Central memory CD8-positive, alpha-beta T cell (primary cell): ENCODE results near the gene STAB2.

Source experiments
- ATAC-seq: fragments of 150-1000 bp; cut with Tn5 transposase; replicated peaks from 2 replicates; pipeline ENCODE4 v1.10.0; 2022; ENCODE audit warnings: mild to moderate bottlenecking, moderate FRiP score, moderate number of reproducible peaks; ENCODE audit not compliant: poor library complexity, severe bottlenecking; ENCODE audit errors: extremely low read depth
- DNase-seq, 2 donors: peaks; one replicate each; pipeline ENCODE4 v3.0.0; 2021; ENCODE audit warnings: low spot score in 2 of 2
- H3K27ac Mint-ChIP-seq: one replicate; pipeline ENCODE4 v1.8.0; 2022; ENCODE audit warnings: low read depth, mild to moderate bottlenecking, moderate library complexity, mixed read lengths
- H3K27me3 Mint-ChIP-seq: one replicate; pipeline ENCODE4 v1.8.0; 2022; ENCODE audit warnings: mixed read lengths
- H3K36me3 Mint-ChIP-seq: one replicate; pipeline ENCODE4 v1.8.0; 2022; ENCODE audit warnings: mild to moderate bottlenecking, moderate library complexity, mixed read lengths; ENCODE audit not compliant: insufficient read depth
- H3K4me1 Mint-ChIP-seq: one replicate; pipeline ENCODE4 v1.8.0; 2022; ENCODE audit warnings: mixed read lengths
- H3K4me3 Mint-ChIP-seq: one replicate; pipeline ENCODE4 v1.8.0; 2022; ENCODE audit warnings: mild to moderate bottlenecking, moderate library complexity, mixed read lengths
- H3K9me3 Mint-ChIP-seq: one replicate; pipeline ENCODE4 v1.8.0; 2022; ENCODE audit warnings: mixed read lengths

Gene STAB2

DNA sequence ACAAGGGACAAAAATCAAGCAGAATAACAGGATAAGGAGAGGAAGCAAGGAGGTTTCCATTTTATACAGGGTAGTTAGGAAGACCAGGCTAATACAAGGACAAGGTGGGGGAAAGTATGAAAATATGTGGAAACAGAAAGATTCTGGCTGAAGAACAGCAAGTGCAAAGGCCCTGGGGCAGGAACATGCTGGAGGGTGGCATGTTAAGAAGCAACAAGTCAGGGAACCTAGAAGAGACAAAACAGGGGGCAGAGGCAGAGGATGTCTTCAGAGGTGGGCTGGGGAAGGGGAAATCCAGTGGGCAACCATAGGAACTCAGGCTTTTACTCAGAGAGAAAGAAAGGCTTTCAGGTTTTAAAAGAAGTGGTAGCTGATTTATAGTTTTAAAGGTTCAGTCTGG is 199.1 kb downstream of the STAB2 start:
- Mint-ChIP-seq H3K4me3 (no peak overlapping the region), H3K9me3 (no peaks in the 10 kb centered on the region), H3K4me1 (no peaks in the 10 kb centered on the region), H3K27me3 (no peaks in the 10 kb centered on the region), H3K36me3 (peaks cover 9% of the 10 kb centered on the region), H3K27ac (no peak overlapping the region)
- ATAC-seq (no peak), DNase-seq (no peak)

DNA sequence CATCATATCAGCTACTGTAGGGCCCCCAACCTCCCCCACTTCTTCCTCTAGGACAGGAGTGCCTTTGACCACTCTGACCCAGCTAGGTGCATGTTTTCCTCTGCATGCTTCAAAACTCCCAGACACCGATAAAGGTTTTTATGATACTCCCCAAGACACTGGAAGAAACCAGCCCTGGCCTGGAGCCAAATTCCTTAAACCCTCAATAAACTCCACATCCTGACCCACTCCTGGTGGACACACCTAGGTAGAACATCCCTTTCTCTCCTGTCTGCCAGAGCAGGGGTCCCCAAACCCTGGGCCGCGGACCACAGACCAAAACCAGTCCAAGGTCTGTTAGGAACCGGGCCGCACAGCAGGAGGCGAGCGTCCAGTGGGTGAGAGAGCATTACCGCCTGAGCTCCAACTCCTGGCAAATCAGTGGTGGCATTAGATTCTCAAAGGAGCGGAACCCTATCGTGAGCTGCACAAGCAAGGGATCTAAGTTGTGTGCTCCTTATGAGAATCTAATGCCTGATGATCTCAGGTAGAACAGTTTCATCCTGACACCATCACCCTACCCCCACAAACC is 204.4 kb downstream of the STAB2 start:
- peaks cover 2% of the 10 kb centered on the region for H3K36me3 Mint-ChIP-seq
- ATAC-seq (no peak), DNase-seq (no peak)
- H3K9me3 Mint-ChIP-seq, result no peaks in the 10 kb centered on the region
- no peaks in the 10 kb centered on the region for H3K27me3 Mint-ChIP-seq
- no peak overlapping the region for H3K27ac Mint-ChIP-seq
- no peaks in the 10 kb centered on the region for H3K4me1 Mint-ChIP-seq
- no peak overlapping the region for H3K4me3 Mint-ChIP-seq

DNA sequence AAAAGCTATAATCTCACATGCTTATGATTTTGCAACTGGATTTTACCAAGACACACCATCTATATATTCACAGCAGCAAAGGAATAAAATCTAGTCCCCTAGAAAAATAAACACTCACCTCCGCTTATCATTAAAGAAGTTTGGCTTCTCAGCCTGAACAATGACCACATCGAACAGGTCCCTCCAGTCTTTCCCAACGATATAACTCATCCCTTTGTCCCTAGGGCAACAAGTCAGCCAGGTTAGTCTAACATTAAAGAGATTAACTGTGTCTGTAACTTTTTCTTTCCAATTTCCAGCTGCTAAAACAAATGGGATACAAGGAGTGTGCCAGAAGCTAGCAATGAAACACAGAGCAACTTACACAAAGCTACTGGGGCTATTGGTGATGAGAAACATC is 206.0 kb downstream of the STAB2 start:
- peaks cover 2% of the 10 kb centered on the region for H3K36me3 Mint-ChIP-seq
- no peaks in the 10 kb centered on the region for H3K27me3 Mint-ChIP-seq
- DNase-seq (no peak), ATAC-seq (no peak)
- H3K27ac Mint-ChIP-seq, result no peak overlapping the region
- no peaks in the 10 kb centered on the region for H3K4me1 Mint-ChIP-seq
- H3K4me3 Mint-ChIP-seq, result no peak overlapping the region
- no peaks in the 10 kb centered on the region for H3K9me3 Mint-ChIP-seq

DNA sequence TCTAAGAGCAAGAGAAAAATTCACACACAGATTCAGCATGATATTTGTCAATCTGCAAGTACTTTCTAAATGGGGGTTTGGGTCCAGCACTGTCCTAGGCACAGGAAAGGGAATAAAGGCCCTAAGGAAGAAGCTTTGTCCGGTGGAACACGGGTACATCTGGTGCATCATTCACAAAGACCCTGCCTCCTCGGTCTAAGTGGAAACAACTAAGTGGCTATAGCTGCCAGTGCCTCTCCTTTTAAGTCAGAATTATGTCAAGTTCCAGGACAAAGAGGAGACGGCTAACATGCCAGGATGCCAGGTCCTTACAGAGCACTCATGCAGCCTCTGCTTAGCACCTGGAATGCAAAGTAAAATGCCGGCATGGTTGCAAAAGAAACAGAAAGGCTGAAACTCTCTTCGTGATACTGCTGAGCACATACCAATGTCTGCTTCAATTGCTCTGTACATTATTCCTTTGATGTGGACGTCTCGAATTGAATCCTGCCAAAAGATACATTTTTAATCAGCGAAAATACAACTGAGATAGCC is 206.5 kb downstream of the STAB2 start:
- no peaks in the 10 kb centered on the region for H3K9me3 Mint-ChIP-seq
- H3K27ac Mint-ChIP-seq, result no peak overlapping the region
- no peaks in the 10 kb centered on the region for H3K27me3 Mint-ChIP-seq
- no peak overlapping the region for H3K4me3 Mint-ChIP-seq
- ATAC-seq (no peak), DNase-seq (no peak)
- peaks cover 2% of the 10 kb centered on the region for H3K36me3 Mint-ChIP-seq
- H3K4me1 Mint-ChIP-seq, result no peaks in the 10 kb centered on the region

DNA sequence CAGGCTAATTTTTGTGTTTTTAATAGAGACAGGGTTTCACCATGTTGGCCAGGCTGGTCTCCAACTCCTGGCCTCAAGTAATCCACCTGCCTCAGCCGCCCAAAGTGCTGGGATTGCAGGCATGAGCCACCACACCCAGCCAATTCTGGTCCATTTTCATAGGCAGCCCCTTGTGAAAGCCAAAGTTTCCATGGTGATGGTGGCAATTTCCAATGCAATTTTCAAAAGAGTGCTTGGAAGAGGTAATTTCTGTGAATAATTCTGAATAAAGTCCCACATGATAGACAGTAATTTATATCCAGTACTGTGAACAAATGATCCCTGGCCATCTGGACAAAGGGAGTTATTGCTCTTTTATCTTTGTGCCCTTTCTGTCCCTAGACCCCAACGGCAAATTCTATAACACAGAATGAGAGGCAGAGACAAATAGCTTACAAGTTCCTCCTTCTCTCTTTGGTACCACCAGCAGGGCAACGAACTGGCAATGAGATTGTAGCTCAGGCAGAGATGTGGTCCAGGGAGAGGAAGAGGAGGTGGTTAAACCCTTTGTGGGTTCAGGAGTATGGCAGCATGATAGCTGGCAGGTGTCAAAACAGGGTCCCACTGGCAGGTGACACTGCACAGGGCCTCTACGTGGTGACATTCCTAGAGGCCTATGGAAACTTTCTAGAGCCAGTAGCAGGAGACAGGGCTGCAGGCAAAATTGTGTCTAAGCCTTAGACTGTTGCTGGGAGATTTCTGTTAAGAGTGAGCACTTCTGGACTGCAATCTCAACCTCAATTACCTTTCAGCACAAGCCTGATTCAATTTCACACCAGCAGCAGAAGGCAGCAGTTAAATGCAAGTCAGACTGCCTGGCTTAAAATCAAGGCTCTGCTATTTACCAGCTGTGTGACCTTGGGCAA is 207.5 kb downstream of the STAB2 start:
- H3K9me3 Mint-ChIP-seq, result no peaks in the 10 kb centered on the region
- H3K36me3 Mint-ChIP-seq, result peaks cover 2% of the 10 kb centered on the region
- no peak overlapping the region for H3K27ac Mint-ChIP-seq
- ATAC-seq, result no peak
- H3K4me1 Mint-ChIP-seq, result no peaks in the 10 kb centered on the region
- no peaks in the 10 kb centered on the region for H3K27me3 Mint-ChIP-seq
- H3K4me3 Mint-ChIP-seq, result no peak overlapping the region
- no peak for DNase-seq

DNA sequence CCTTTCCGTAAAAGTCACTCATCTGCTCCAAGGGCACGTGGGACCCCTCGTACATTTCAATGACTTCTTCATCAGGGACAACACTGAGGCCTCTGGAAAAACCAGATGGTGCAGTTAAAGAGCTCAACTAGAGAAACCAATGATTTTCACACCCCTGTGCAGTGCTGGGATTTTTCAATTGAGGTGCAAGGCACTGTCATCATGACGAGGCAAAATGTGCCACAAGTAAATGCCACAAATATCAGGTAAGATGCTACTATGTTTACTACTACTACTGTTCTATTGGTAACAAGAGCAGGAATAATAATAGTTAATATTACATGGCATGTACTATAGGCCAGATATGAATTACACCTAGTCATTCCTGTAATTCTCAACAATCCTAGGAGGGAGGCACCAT is 211.5 kb downstream of the STAB2 start:
- ATAC-seq (no peak), DNase-seq (no peak)
- H3K36me3 Mint-ChIP-seq, result peaks cover 2% of the 10 kb centered on the region
- no peak overlapping the region for H3K27ac Mint-ChIP-seq
- no peak overlapping the region for H3K4me3 Mint-ChIP-seq
- no peaks in the 10 kb centered on the region for H3K27me3 Mint-ChIP-seq
- no peaks in the 10 kb centered on the region for H3K4me1 Mint-ChIP-seq
- H3K9me3 Mint-ChIP-seq, result no peaks in the 10 kb centered on the region

DNA sequence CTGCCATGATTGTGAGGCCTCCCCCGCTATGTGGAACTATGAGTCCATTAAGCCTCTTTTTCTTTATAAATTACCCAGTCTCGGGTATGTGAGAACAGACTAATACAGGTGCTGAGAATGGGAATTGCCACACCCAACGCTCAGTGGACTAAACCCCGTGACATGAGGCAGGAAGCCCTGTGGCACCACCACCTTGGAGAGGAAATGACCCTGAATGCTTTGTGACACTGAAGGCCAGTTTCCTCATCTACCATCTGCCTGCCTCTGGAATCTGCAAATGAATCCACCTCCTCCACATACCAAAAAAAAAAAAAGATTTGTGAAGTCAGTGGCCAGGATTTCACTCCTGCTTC is 212.4 kb downstream of the STAB2 start:
- no peak for ATAC-seq
- H3K4me3 Mint-ChIP-seq, result no peak overlapping the region
- no peaks in the 10 kb centered on the region for H3K9me3 Mint-ChIP-seq
- peaks cover 5% of the 10 kb centered on the region for H3K36me3 Mint-ChIP-seq
- no peak for DNase-seq
- no peaks in the 10 kb centered on the region for H3K4me1 Mint-ChIP-seq
- H3K27ac Mint-ChIP-seq, result no peak overlapping the region
- H3K27me3 Mint-ChIP-seq, result no peaks in the 10 kb centered on the region

DNA sequence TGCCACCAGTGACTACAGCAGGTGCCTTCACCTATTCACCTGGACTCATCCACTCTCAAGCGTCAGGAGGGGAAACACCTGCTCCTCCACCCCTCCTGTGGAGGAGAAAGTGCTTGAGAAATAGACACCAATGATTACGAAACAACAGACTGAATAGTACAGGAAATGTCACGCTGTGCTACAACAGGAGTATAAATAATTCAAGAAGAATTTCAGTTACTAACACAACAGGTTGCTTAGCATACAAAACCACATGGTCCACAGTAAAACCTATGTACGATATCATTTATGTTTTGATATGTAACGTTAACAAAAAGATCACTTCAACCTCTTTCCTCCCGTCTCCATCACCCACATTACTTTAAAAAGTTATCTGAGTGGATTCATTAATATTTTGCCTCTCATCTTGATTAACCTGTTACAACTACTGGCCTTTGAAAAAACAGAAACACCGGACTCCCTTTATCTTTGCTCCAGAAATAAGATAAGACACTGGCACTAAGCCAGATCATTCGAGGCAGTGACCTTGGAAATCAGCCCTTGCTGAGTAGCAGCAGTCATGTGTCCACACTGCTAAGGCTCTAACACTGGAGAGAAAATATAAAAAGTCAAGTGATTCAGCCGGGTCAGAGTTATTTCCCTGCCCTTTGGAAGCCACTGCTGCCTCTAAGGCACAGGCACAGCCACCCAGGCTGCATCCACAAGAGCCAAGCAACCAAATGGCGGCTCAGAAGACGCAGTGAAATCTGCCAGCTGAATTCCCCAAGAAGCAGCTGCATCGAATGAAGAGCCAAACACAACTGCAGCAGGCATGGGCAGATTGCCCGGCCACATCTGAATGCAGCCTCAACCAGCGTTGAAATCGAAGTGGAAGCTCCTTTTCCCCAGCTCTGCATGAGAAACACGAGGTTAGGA is 213.0 kb downstream of the STAB2 start:
- no peak for ATAC-seq
- H3K36me3 Mint-ChIP-seq, result peaks cover 5% of the 10 kb centered on the region

DNA sequence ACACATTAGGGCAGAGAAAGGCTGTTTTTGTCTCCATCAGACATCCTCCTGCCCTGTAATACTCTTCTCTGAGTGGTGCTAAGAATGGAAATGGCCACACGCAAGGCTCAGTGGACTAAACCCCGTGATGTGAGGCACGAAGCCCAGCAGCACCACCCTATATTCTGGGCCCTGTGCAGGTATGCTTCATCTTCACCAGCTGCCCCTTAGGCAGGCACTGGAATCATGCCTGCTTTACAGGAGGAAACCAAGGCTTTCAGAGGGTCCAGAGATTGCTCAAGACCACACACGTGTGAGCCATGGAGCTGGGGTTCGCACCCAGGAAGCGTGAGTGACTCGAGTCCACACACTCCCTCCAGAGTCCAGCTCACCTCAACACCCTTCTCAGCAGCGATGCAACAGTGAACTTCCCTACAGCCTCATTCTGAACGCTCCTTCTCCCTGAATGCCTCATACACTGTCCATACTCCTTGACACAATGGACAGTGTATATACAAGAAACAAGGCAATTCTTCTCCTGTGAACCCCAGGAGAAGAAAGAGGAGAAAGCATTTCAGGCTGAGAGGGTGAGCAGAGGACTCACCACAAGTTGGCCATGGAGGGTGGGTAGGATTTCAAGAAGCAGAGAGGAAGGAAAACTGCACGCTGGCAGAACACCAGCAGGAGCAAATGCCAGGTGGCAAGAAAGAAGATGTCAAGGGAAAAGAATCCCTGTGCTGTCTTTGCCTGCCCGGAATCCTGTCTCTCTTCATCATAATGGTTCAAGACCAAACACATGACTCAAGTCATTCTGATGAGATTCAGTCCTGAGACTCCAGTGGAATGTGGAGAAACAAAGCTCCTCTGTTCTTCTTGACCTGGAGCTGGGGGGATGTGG is 214.9 kb downstream of the STAB2 start:
- DNase-seq, result no peak
- no peak overlapping the region for H3K27ac Mint-ChIP-seq
- peaks cover 5% of the 10 kb centered on the region for H3K36me3 Mint-ChIP-seq
- no peaks in the 10 kb centered on the region for H3K9me3 Mint-ChIP-seq
- no peaks in the 10 kb centered on the region for H3K27me3 Mint-ChIP-seq
- ATAC-seq, result no peak
- no peaks in the 10 kb centered on the region for H3K4me1 Mint-ChIP-seq
- H3K4me3 Mint-ChIP-seq, result no peak overlapping the region

More for the DNA sequence above, 213.0 kb downstream of the STAB2 start:
- H3K9me3 Mint-ChIP-seq, result no peaks in the 10 kb centered on the region
- H3K27ac Mint-ChIP-seq, result no peak overlapping the region
- no peak for DNase-seq
- no peaks in the 10 kb centered on the region for H3K4me1 Mint-ChIP-seq
- H3K4me3 Mint-ChIP-seq, result no peak overlapping the region
- no peaks in the 10 kb centered on the region for H3K27me3 Mint-ChIP-seq

DNA sequence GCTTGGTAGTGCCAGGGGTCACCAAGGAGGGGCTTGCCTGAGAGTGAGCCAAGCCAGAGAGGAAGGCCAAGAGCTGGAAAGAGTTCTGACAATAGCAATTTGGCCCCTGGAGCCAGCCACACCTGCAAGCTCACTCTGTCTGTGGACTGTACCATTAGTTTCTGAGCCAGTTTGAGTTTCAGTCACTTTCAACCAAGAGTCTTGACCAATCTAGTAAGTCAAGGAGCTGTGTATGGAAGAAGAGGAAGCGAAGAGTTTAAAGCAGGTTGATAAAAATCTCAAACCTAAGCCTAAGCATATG is 215.5 kb downstream of the STAB2 start:
- H3K36me3 Mint-ChIP-seq, result peaks cover 5% of the 10 kb centered on the region
- H3K27me3 Mint-ChIP-seq, result no peaks in the 10 kb centered on the region
- no peak for ATAC-seq

DNA sequence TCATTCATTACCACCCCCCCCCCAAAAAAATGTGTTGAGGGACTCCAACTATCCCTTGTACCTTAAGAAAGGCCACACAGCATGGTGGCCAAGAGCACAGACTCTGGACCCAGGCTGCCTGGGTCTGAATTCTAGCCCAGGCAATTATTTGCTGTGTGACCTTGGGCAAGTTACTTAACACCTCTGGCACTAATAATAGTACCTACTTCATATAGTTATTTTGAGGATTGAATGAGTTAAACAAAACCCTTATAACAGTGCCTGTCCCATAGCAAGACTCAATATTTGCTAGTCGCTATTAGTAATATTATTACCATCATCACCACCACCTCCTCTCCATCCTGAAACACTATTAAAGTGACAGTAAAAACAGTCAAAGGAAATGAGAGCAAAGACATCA is 216.8 kb downstream of the STAB2 start:
- DNase-seq (no peak), ATAC-seq (no peak)
- Mint-ChIP-seq H3K27ac (peak overlapping the region; percentile 5), H3K4me1 (peaks cover 4% of the 10 kb centered on the region), H3K36me3 (peaks cover 5% of the 10 kb centered on the region), H3K4me3 (no peak overlapping the region), H3K27me3 (no peaks in the 10 kb centered on the region), H3K9me3 (no peaks in the 10 kb centered on the region)

More for the DNA sequence above, 215.5 kb downstream of the STAB2 start:
- H3K4me1 Mint-ChIP-seq, result no peaks in the 10 kb centered on the region
- no peak overlapping the region for H3K27ac Mint-ChIP-seq
- DNase-seq, result no peak
- H3K9me3 Mint-ChIP-seq, result no peaks in the 10 kb centered on the region
- H3K4me3 Mint-ChIP-seq, result no peak overlapping the region
